ENCODE data around the gene LUZP2. TPM values are rescaled to one million over a fixed set of nuclear protein-coding genes. Genes with fewer than 3 reads are reported as not detected.

The LUZP2 gene
- total RNA-seq, 1 experiment from 2014 or later = 3.8 TPM

DNA sequence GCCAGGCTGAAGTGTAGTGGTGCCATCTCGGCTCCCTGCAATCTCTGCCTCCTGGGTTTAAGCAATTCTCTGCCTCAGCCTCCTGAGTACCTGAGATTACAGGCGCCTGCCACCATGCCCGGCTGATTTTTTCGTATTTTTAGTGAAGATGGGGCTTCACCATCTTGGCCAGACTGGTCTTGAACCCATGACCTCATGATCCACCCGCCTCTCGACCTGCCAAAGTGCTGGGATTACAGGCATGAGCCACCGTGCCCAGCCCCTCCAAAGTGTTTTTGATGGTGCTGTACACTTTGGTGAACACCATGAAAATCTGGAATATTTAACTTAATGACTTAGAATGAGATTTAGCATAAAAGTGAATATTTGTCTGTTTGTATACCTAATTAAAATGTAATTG is 5.6 kb downstream of the LUZP2 start:
- H3K27me3 Mint-ChIP-seq (ENCODE audit: low read depth) = peaks cover 14% of the 10 kb centered on the region
- H3K4me3 Mint-ChIP-seq = no peak overlapping the region
- TF ChIP-seq, protein P1, sequence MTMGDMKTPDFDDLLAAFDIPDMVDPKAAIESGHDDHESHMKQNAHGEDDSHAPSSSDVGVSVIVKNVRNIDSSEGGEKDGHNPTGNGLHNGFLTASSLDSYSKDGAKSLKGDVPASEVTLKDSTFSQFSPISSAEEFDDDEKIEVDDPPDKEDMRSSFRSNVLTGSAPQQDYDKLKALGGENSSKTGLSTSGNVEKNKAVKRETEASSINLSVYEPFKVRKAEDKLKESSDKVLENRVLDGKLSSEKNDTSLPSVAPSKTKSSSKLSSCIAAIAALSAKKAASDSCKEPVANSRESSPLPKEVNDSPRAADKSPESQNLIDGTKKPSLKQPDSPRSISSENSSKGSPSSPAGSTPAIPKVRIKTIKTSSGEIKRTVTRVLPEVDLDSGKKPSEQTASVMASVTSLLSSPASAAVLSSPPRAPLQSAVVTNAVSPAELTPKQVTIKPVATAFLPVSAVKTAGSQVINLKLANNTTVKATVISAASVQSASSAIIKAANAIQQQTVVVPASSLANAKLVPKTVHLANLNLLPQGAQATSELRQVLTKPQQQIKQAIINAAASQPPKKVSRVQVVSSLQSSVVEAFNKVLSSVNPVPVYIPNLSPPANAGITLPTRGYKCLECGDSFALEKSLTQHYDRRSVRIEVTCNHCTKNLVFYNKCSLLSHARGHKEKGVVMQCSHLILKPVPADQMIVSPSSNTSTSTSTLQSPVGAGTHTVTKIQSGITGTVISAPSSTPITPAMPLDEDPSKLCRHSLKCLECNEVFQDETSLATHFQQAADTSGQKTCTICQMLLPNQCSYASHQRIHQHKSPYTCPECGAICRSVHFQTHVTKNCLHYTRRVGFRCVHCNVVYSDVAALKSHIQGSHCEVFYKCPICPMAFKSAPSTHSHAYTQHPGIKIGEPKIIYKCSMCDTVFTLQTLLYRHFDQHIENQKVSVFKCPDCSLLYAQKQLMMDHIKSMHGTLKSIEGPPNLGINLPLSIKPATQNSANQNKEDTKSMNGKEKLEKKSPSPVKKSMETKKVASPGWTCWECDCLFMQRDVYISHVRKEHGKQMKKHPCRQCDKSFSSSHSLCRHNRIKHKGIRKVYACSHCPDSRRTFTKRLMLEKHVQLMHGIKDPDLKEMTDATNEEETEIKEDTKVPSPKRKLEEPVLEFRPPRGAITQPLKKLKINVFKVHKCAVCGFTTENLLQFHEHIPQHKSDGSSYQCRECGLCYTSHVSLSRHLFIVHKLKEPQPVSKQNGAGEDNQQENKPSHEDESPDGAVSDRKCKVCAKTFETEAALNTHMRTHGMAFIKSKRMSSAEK (CRISPR knock-in tag; IDR thresholded peaks at IDR 0.05; ENCODE audit: borderline replicate concordance) = no peak
- TF ChIP-seq ZNF671 (CRISPR knock-in tag; IDR thresholded peaks at IDR 0.05) = no peak
- TF ChIP-seq MYBL2 (CRISPR knock-in tag; IDR thresholded peaks at IDR 0.05) = no peak
- TF ChIP-seq FOXP1 (CRISPR knock-in tag; IDR thresholded peaks at IDR 0.05; ENCODE audit: borderline replicate concordance) = no peak
- TF ChIP-seq ZNF396 (CRISPR knock-in tag; IDR thresholded peaks at IDR 0.05; ENCODE audit: borderline replicate concordance) = no peak
- TF ChIP-seq, protein P2, sequence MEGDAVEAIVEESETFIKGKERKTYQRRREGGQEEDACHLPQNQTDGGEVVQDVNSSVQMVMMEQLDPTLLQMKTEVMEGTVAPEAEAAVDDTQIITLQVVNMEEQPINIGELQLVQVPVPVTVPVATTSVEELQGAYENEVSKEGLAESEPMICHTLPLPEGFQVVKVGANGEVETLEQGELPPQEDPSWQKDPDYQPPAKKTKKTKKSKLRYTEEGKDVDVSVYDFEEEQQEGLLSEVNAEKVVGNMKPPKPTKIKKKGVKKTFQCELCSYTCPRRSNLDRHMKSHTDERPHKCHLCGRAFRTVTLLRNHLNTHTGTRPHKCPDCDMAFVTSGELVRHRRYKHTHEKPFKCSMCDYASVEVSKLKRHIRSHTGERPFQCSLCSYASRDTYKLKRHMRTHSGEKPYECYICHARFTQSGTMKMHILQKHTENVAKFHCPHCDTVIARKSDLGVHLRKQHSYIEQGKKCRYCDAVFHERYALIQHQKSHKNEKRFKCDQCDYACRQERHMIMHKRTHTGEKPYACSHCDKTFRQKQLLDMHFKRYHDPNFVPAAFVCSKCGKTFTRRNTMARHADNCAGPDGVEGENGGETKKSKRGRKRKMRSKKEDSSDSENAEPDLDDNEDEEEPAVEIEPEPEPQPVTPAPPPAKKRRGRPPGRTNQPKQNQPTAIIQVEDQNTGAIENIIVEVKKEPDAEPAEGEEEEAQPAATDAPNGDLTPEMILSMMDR (IDR thresholded peaks at IDR 0.05) = no peak
- POLR2A ChIA-PET = no interaction called here
- H3K4me1 Mint-ChIP-seq = peaks cover 5% of the 10 kb centered on the region
- no peak overlapping the region for H3K27ac Mint-ChIP-seq
- H3K9me3 Mint-ChIP-seq = no peaks in the 10 kb centered on the region
- H3K36me3 Mint-ChIP-seq = no peaks in the 10 kb centered on the region
- CTCF ChIA-PET = no interaction called here
- no peak for ATAC-seq
- no peak for DNase-seq (ENCODE audit: low spot score)

DNA sequence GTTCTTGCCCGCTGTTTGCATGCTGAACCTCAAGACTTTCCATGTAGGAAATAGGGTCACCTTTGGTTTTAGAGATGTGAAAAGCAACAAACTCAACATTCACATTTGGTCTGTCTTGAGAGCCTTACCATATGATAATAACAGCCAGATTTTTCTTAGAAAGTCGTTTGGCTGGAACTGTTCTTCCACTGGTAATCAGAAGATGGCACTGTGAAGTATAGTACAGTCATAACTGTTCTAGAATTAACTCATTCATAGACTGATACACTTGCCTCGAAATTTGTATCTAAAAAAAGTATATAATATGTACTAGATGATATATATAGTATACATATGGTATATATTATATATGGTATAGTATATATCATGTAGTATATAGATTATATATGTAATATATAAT is 12.3 kb downstream of the LUZP2 start:
- Mint-ChIP-seq H3K27ac (no peak overlapping the region), H3K36me3 (no peaks in the 10 kb centered on the region), H3K9me3 (no peaks in the 10 kb centered on the region), H3K4me1 (peaks cover 7% of the 10 kb centered on the region), H3K27me3 (ENCODE audit: low read depth) (no peaks in the 10 kb centered on the region), H3K4me3 (no peak overlapping the region)
- ChIA-PET CTCF (no interaction called here), POLR2A (no interaction called here)
- DNase-seq (ENCODE audit: low spot score) (no peak), ATAC-seq (no peak)
- TF ChIP-seq SMAD4 (CRISPR knock-in tag; IDR thresholded peaks at IDR 0.05) = no peak
- no peak for TF ChIP-seq FOXK1 (CRISPR knock-in tag; IDR thresholded peaks at IDR 0.05)
- no peak for TF ChIP-seq TEAD4 (CRISPR knock-in tag; IDR thresholded peaks at IDR 0.05)
- TF ChIP-seq ZNF138 (CRISPR knock-in tag; conservative IDR thresholded peaks at IDR 0.05) = no peak
- TF ChIP-seq ZBTB21 (CRISPR knock-in tag; IDR thresholded peaks at IDR 0.05; ENCODE audit: borderline replicate concordance) = no peak
- no peak for TF ChIP-seq MYBL2 (CRISPR knock-in tag; IDR thresholded peaks at IDR 0.05)
- TF ChIP-seq, protein P3, sequence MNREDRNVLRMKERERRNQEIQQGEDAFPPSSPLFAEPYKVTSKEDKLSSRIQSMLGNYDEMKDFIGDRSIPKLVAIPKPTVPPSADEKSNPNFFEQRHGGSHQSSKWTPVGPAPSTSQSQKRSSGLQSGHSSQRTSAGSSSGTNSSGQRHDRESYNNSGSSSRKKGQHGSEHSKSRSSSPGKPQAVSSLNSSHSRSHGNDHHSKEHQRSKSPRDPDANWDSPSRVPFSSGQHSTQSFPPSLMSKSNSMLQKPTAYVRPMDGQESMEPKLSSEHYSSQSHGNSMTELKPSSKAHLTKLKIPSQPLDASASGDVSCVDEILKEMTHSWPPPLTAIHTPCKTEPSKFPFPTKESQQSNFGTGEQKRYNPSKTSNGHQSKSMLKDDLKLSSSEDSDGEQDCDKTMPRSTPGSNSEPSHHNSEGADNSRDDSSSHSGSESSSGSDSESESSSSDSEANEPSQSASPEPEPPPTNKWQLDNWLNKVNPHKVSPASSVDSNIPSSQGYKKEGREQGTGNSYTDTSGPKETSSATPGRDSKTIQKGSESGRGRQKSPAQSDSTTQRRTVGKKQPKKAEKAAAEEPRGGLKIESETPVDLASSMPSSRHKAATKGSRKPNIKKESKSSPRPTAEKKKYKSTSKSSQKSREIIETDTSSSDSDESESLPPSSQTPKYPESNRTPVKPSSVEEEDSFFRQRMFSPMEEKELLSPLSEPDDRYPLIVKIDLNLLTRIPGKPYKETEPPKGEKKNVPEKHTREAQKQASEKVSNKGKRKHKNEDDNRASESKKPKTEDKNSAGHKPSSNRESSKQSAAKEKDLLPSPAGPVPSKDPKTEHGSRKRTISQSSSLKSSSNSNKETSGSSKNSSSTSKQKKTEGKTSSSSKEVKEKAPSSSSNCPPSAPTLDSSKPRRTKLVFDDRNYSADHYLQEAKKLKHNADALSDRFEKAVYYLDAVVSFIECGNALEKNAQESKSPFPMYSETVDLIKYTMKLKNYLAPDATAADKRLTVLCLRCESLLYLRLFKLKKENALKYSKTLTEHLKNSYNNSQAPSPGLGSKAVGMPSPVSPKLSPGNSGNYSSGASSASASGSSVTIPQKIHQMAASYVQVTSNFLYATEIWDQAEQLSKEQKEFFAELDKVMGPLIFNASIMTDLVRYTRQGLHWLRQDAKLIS (CRISPR knock-in tag; IDR thresholded peaks at IDR 0.05; ENCODE audit: borderline replicate concordance) = no peak
- no peak for TF ChIP-seq TCF7 (CRISPR knock-in tag; IDR thresholded peaks at IDR 0.05; ENCODE audit: low read depth)
- no peak for TF ChIP-seq GRHL2 (CRISPR knock-in tag; IDR thresholded peaks at IDR 0.05; ENCODE audit: insufficient replicate concordance, severe bottlenecking)
- no peak for TF ChIP-seq NFATC4 (CRISPR knock-in tag; IDR thresholded peaks at IDR 0.05)
- no peak for TF ChIP-seq RELA (CRISPR knock-in tag; IDR thresholded peaks at IDR 0.05; ENCODE audit: borderline replicate concordance)
- TF ChIP-seq, protein P4, sequence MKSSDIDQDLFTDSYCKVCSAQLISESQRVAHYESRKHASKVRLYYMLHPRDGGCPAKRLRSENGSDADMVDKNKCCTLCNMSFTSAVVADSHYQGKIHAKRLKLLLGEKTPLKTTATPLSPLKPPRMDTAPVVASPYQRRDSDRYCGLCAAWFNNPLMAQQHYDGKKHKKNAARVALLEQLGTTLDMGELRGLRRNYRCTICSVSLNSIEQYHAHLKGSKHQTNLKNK (CRISPR knock-in tag; IDR thresholded peaks at IDR 0.05) = no peak
- no peak for TF ChIP-seq ZNF671 (CRISPR knock-in tag; IDR thresholded peaks at IDR 0.05)
- TF ChIP-seq OVOL2 (CRISPR knock-in tag; IDR thresholded peaks at IDR 0.05; ENCODE audit: borderline replicate concordance) = no peak
- no peak for TF ChIP-seq ZNF423 (CRISPR knock-in tag; IDR thresholded peaks at IDR 0.05)
- no peak for TF ChIP-seq ZNF396 (CRISPR knock-in tag; IDR thresholded peaks at IDR 0.05; ENCODE audit: borderline replicate concordance)
- no peak for TF ChIP-seq GTF2I (CRISPR knock-in tag; conservative IDR thresholded peaks at IDR 0.05)
